ENCODE data around the gene MFAP1.
A peak's percentile ranks its signal among the peaks of the same experiment; 100 is the strongest.

The MFAP1 gene

DNA sequence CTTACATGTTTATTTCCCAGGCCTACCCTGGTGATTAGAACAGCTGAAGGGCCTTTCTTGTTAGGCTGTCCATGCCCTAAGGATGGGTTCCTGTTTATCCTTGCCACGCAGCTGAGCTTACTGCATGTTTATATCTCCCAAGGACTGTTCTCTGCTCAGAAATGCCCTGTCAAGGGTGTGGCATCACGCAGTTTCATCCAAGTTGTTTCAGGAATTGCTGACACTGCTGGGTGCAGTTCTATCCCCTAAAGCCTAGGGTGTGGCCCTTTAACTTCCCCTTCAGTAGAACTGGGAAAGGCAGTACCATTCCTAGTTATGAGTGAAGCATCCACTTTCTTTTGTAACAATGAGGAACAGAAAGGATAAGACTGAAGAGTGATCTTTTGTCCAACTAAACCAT lies 52.7 kb downstream of the MFAP1 start:
- no peaks in the 10 kb centered on the region for H3K9me3 ChIP-seq (ENCODE audit: insufficient read depth, low read length)
- TF ChIP-seq, protein P1, sequence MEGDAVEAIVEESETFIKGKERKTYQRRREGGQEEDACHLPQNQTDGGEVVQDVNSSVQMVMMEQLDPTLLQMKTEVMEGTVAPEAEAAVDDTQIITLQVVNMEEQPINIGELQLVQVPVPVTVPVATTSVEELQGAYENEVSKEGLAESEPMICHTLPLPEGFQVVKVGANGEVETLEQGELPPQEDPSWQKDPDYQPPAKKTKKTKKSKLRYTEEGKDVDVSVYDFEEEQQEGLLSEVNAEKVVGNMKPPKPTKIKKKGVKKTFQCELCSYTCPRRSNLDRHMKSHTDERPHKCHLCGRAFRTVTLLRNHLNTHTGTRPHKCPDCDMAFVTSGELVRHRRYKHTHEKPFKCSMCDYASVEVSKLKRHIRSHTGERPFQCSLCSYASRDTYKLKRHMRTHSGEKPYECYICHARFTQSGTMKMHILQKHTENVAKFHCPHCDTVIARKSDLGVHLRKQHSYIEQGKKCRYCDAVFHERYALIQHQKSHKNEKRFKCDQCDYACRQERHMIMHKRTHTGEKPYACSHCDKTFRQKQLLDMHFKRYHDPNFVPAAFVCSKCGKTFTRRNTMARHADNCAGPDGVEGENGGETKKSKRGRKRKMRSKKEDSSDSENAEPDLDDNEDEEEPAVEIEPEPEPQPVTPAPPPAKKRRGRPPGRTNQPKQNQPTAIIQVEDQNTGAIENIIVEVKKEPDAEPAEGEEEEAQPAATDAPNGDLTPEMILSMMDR (IDR thresholded peaks at IDR 0.05; ENCODE audit: low read depth, low read length) = no peak
- no peak for TF ChIP-seq EZH2phosphoT487 (IDR thresholded peaks at IDR 0.05; ENCODE audit: low read depth)
- peaks cover 11% of the 10 kb centered on the region; the same call in 1 of the 2 replicates for H3K79me2 ChIP-seq (ENCODE audit: low read length)
- no peaks in the 10 kb centered on the region for H3K27me3 ChIP-seq (ENCODE audit: low read depth, low read length)
- peaks cover 43% of the 10 kb centered on the region; the same call in 1 of the 2 replicates for H4K20me1 ChIP-seq (ENCODE audit: insufficient read depth, low read length)
- H3K27ac ChIP-seq (ENCODE audit: low read length) = no peak overlapping the region
- no peak overlapping the region for H3K9ac ChIP-seq (ENCODE audit: low read length)
- no peak overlapping the region for H3K4me2 ChIP-seq (ENCODE audit: low read length)
- H3K36me3 ChIP-seq (replicated peaks; ENCODE audit: low read depth, low read length) = peaks cover 56% of the 10 kb centered on the region
- H2AFZ ChIP-seq (ENCODE audit: low read depth, low read length) = no peak overlapping the region
- H3K4me3 ChIP-seq (ENCODE audit: low read length) = no peak overlapping the region
- peaks cover 12% of the 10 kb centered on the region for H3K4me1 ChIP-seq (ENCODE audit: low read length)

DNA sequence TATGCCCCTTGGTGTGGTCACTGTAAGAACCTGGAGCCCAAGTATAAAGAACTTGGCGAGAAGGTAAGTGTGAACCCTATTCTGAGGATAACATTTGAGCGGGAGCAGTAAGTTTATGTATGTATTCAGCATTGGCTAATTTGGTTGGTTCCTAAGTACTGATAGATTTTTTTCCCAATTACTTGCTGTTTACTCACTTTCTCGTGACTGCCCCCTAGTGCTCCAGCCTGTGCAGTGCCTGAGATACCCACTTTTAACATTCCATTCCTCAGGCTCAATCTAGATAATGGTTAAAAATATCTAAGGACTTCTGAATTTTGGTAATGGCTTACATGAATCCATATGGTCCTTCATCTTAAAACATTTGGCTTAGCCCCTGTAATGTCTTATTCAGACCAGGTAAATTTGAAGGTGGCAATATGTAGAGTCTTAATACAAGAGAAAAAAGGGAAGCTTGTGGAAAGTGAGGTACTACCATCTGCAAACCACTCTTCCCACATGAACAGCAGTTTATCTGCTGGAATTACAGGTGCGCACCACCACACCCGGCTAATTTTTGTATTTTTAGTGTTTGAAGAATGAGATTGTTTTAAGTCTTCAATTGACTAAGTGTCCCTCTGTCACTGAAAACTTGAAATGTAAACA lies 54.8 kb downstream of the MFAP1 start:
- Histone ChIP-seq H3K27me3 (ENCODE audit: low read depth, low read length) (no peaks in the 10 kb centered on the region), H3K4me1 (ENCODE audit: low read length) (no peaks in the 10 kb centered on the region), H3K4me2 (ENCODE audit: low read length) (no peak overlapping the region), H3K9me3 (ENCODE audit: insufficient read depth, low read length) (no peaks in the 10 kb centered on the region), H3K36me3 (replicated peaks; ENCODE audit: low read depth, low read length) (peaks cover 75% of the 10 kb centered on the region), H3K9ac (ENCODE audit: low read length) (no peak overlapping the region), H2AFZ (ENCODE audit: low read depth, low read length) (no peak overlapping the region), H4K20me1 (ENCODE audit: insufficient read depth, low read length) (peaks cover 37% of the 10 kb centered on the region; the same call in 1 of the 2 replicates), H3K4me3 (ENCODE audit: low read length) (no peak overlapping the region), H3K27ac (ENCODE audit: low read length) (no peak overlapping the region), H3K79me2 (ENCODE audit: low read length) (no peaks in the 10 kb centered on the region)
- no peak for TF ChIP-seq EZH2phosphoT487 (IDR thresholded peaks at IDR 0.05; ENCODE audit: low read depth)
- TF ChIP-seq, protein P1 (IDR thresholded peaks at IDR 0.05; ENCODE audit: low read depth, low read length) = peak; percentile 82

DNA sequence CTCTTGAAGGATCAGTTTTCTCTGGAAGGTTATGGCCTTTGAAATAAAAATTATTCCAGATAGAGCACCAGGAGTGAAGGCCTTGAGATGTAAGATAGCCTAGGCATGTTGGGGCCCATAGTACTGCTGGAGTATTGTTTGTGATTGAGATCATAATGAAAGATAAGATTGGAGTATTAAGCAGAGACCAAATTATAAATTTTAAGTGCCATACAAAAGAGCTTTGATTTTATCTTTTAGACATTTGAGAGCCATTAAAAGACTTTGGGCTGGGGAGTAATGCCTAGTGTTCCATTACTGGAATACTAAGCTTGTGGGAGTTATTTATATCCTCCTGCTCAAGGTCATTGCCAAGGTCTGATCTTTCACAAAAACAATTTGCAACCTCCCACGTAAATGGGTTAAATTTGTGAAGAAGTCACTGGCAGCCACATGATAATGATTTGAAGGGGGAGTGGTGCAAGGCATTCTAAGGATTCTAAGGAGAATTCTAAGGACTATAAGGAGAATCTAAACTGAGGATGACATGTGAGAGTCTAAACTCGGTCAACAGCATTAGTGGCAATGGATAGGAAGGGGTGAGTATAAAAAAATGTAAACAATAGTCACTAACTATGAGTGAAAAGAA lies 60.6 kb downstream of the MFAP1 start:
- Histone ChIP-seq H3K79me2 (ENCODE audit: low read length) (peaks cover 13% of the 10 kb centered on the region), H3K9me3 (ENCODE audit: insufficient read depth, low read length) (no peaks in the 10 kb centered on the region), H3K9ac (ENCODE audit: low read length) (no peak overlapping the region), H3K4me2 (ENCODE audit: low read length) (no peak overlapping the region), H3K27ac (ENCODE audit: low read length) (no peak overlapping the region), H3K4me1 (ENCODE audit: low read length) (no peaks in the 10 kb centered on the region), H3K27me3 (ENCODE audit: low read depth, low read length) (no peaks in the 10 kb centered on the region), H3K4me3 (ENCODE audit: low read length) (no peak overlapping the region), H3K36me3 (replicated peaks; ENCODE audit: low read depth, low read length) (peaks cover 65% of the 10 kb centered on the region), H2AFZ (ENCODE audit: low read depth, low read length) (no peak overlapping the region), H4K20me1 (ENCODE audit: insufficient read depth, low read length) (peaks cover 13% of the 10 kb centered on the region; the same call in 1 of the 2 replicates)
- TF ChIP-seq EZH2phosphoT487 (IDR thresholded peaks at IDR 0.05; ENCODE audit: low read depth) = no peak
- TF ChIP-seq, protein P1 (IDR thresholded peaks at IDR 0.05; ENCODE audit: low read depth, low read length) = no peak

DNA sequence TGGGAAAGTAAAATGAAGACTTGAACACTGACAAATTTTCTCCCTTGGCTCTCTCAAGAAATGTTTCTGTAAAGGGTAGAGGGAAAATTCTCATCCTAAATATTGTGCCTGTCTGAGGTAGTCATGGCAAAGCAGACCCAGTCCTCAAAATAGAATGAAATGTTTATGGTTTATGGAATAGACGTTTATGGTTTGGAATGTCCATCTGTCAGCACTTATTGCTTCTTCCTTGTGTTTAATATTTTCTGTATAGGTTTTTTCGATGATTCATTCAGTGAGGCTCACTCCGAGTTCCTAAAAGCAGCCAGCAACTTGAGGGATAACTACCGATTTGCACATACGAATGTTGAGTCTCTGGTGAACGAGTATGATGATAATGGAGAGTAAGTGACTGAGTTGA lies 61.7 kb downstream of the MFAP1 start:
- H3K27ac ChIP-seq (ENCODE audit: low read length) = no peak overlapping the region
- H3K36me3 ChIP-seq (replicated peaks; ENCODE audit: low read depth, low read length) = peaks cover 59% of the 10 kb centered on the region
- no peak overlapping the region for H2AFZ ChIP-seq (ENCODE audit: low read depth, low read length)
- H3K79me2 ChIP-seq (ENCODE audit: low read length) = peaks cover 19% of the 10 kb centered on the region
- no peaks in the 10 kb centered on the region for H3K4me1 ChIP-seq (ENCODE audit: low read length)
- H3K9ac ChIP-seq (ENCODE audit: low read length) = no peak overlapping the region
- H3K4me3 ChIP-seq (ENCODE audit: low read length) = no peak overlapping the region
- H4K20me1 ChIP-seq (ENCODE audit: insufficient read depth, low read length) = peaks cover 12% of the 10 kb centered on the region; the same call in 1 of the 2 replicates
- no peaks in the 10 kb centered on the region for H3K27me3 ChIP-seq (ENCODE audit: low read depth, low read length)
- H3K9me3 ChIP-seq (ENCODE audit: insufficient read depth, low read length) = no peaks in the 10 kb centered on the region
- H3K4me2 ChIP-seq (ENCODE audit: low read length) = no peak overlapping the region
- TF ChIP-seq, protein P1 (IDR thresholded peaks at IDR 0.05; ENCODE audit: low read depth, low read length) = no peak
